Epithelial cell of prostate (primary cell): ENCODE data around the gene PCDH15.
A peak's percentile ranks its signal among the peaks of the same experiment; 100 is the strongest.

Experiments used
- DNase-seq: peaks from one replicate; pipeline ENCODE4 v3.0.0-alpha.2; 2011; ENCODE audit warnings: low read depth, low spot score
- H3K27ac ChIP-seq: fragments of 450-650 bp; 2 replicates; pipeline ENCODE4 v1.5.1; 2017; ENCODE audit warnings: mild to moderate bottlenecking

PCDH15 gene

DNA sequence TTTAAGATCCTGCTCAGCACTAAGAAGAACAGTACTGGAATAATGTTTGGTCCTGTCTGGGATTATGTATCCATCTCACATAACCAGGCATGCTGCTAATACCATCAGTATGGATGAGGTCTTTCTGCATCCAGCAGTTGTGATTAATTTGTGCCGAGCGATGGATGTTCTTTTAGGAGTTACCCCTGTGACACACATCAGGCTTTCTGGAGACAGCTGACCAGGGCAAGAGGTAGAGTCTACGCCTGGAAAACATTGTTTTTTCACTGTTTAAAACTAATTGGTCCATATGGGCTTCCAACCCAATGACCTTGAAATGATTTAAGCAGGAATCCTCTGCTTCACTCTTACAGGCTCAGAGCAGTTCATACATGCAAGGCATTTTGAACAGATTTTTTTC, 603.0 kb downstream of the PCDH15 start:
- H3K27ac ChIP-seq = no peak overlapping the region
- DNase-seq = no peak

DNA sequence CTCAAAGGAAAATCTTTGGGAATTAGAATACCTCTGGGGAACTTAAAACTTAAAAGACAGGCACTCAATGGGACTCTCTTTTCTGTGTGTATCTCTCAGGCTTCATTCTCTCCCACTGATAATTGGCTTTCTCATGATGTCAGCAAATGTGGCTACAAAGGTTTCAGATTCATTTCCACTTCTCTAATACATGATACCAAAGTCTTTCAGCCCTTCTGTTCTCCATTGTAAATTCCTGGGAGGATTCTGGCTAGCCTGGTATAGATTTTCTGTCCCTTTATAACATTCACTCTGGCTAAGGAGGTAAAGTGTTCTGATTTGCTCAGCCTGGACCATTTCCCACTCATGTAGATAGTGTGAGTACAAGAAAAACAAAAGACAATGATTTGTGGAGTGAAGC, 606.2 kb downstream of the PCDH15 start:
- no peak for DNase-seq
- H3K27ac ChIP-seq = no peak overlapping the region

DNA sequence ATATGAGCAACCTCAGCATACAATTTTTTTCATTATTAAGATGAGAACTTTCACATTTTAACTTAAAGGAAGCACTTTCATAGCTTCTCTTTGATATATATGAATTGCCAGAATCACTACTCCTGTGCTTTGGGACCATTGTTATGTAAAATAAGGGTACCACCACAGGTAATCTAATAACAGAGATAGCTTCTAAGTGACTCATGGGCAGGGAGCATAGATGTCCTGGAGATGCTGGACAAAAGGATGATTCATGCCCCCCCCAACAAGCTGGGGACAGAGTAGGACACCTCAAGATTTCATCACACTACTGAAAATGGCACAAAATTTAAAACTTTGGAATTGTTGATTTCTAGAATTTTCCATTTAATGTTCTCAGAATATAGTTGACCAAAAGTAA, 641.1 kb downstream of the PCDH15 start:
- no peak overlapping the region for H3K27ac ChIP-seq
- no peak for DNase-seq

DNA sequence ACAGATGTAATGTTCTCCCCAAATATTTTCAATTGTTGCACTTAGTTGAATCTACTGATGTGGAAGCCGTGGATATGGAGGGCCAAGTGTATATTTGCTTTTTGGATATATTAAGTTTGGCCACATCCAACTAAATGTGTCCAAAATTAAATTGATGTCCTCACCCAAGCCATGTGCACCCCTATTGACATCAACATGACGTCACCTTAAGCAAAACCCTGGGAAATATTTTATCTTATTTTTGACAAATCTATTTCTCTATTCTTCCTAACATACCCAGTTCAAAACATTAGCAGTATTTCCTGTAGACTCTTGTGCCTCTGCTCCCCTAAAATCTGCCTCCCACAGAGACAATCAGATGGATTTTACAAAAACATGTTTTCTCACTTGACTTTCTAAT, 652.5 kb downstream of the PCDH15 start:
- H3K27ac ChIP-seq = no peak overlapping the region
- DNase-seq = no peak

DNA sequence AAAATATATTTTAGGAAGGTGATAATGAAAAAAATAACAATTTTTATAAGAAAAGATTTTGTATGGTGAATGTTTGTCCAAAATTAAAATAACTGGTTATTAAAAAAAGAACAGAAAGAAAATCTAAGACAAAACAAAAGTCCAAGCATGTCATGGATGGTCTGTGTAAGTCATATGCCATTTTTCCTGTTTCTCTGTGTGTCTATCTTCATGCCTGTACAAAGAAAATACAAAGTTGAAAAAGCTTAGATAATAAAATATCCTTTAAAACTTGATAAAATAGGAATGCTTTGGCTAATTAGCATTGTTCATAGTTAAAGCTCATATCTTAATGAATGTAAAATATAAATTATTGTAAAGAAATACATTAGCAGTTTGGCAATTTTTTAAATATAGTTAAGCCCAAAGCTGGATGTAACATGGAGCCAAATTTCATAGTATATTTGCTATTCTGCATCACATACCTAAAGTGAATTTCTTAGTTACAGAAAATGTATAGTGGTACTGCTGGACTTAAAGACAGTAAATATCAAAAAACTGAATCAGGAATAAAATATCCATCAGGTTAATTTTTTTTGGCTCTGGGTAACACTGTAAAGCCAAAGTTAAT, 661.1 kb downstream of the PCDH15 start:
- no peak overlapping the region for H3K27ac ChIP-seq
- no peak for DNase-seq

DNA sequence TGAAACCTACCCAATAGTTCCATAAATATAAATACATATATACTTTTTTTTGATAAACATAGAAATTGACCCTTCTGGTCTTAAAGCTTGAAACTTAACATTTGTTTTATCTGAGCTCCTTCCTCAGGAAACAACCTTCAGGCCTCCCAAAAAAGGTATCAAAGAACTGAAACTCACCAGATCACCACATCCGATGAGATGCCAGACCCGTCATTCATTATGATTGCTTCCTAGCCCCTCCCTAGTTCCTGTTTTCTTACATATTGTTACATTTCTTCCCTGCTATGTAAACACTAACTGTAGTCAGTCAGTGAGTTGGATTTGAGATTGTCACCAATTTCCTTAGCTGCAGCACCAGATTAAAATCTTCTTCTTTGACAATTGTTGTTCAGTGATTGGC, 663.6 kb downstream of the PCDH15 start:
- DNase-seq = no peak

DNA sequence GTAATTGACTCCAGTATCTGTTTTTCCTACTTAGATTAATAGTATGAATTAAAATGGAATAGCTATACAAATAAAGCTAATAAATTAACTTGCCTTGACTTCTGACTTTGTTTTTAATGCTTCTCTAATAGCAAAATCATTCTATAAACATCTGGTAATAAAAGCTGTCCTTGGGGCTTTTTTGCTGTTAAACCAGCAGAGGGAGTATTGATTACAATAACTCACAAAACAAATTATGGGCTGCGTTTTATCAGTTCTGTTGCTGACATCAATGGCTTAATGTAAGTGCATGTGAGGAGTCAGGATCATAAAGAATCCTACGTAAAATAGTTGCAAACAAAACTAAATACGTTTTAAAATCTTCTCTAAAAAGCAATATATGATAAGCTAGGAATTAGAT, 667.8 kb downstream of the PCDH15 start:
- DNase-seq = no peak
- no peak overlapping the region for H3K27ac ChIP-seq

More for the DNA sequence above, 663.6 kb downstream of the PCDH15 start:
- no peak overlapping the region for H3K27ac ChIP-seq

DNA sequence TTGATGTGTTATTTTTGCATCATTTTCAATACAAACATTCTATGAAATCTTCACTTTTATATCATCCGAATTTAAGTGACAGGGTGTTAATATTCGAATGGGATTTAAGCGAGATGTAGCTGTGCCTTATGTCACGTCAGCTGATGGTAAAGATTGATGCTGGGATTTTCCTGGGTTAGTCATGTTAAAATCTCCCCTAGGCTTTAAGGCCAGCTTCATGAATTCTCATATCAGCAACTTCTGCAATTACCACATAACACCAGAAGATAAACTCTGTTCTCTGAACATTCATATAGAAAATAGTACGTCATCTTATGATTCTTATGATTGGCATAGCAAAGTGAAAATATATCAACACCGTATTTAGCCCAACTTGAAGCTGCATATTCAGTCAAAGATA, 669.2 kb downstream of the PCDH15 start:
- H3K27ac ChIP-seq = no peak overlapping the region
- no peak for DNase-seq

DNA sequence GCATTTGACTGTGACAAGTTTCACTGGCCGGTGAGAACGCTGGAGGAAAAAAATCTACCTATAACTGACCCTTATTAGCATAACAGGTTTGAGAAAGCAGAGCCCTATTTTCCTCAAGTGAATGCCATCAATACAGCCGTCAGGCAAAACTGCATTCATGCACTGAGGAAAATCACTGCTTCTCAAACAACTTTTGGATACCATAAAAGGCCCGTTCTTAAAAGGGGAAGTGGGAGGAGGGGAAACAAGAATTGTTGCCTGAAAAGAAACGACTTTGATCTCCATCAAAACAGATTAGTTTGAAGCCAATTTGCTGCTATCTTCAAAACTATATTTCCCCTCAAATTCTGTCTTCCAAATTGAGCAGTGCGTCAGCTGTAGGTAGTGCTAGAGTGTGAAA, 670.6 kb downstream of the PCDH15 start:
- DNase-seq = no peak

DNA sequence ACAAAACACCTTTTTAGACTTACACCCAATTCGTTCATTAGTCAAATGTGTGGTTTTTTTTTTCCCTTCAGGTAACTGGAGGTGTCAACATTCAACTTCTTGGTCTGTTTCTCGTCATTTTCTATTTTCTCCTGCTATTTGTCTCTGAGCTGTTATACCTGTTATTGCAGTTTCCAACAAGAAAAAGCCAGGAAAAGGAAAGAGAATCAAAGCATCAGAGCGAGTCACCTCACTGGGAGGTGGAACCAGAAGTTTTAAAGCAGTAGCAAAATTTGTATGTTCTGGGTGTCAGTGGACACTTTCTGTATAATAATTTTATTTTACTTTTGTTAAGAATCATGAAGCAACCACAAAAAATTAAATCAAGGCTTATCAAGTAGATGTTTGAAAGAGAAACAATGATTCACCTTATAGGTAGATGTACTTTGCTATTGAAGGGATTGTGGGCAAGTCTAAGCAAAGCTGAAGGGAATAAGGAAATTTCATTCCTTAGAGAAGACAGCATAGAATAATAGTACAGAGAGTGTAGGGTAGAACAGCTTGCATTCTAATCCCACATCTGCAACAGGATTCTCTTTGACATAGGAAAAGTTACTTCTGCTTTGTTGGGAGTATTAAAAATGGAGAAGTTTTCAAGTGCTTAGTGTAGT, 675.8 kb downstream of the PCDH15 start:
- peak overlapping the region; percentile 45 for H3K27ac ChIP-seq
- no peak for DNase-seq

More for the DNA sequence above, 670.6 kb downstream of the PCDH15 start:
- H3K27ac ChIP-seq = no peak overlapping the region

DNA sequence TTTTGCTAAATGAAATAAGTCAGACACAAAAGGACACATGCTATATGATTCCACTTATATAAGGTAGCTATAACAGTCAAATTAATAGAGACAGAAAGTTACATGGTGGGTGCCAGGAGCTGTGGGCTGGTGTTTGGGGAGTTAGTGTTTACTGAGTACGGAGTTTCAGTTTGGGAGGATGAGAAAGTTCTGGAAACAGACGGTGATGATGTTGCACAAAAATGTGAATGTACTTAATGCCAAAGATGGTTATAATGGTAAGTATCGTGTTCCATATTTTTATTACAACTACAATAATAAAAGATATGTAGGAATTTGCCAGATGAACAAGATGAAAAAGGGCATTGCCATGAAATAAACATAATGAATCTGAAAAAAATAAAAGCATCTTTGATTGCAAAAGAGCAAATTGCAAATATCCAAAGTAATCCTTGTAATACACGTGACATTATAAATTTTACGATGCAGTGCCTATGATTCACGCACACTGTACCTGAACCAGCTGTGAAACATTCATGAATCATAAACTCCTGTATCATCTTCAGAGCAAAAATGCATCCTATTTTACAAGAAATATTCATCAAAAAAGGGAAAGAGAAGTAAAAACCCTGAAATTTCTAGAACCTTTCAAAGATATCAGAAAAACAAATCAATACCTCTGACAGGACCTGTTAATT, 676.7 kb downstream of the PCDH15 start:
- peak overlapping the region; percentile 45 for H3K27ac ChIP-seq
- peak; percentile 29 for DNase-seq

DNA sequence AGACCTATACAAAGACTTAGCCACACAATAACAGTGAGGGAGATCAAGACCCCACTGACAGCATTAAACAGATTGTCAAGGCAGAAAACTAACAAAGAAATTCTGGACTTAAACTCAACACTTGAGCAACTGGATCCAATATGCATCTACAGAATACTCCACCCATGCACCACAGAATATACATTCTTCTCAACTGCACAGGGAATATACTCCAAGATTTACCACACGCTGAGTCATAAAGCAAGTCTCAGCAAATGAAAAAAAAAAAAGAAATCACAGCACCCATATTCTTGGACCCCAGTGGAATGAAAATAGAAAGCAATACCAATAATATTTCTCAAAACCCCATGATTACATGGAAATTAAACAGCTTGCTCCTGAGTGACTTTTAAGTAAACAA, 680.2 kb downstream of the PCDH15 start:
- no peak overlapping the region for H3K27ac ChIP-seq
- DNase-seq = no peak

DNA sequence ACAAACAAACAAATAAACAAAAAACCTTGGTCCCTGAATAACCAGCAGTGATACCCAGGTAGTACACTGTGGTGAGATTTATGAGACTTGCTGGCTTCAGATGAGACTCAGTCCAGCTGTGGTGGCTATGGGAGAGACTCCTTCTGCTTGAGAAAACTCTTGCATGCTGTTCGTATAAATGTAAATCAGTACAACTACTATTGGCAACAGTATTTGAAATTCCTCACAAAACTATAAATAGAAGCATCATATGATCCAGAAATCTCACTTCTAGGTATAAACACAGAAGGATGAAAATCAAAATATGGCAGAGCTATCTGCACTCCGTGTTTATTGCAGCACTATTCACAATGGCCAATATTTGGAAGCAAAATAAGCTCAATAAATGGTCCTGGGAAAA, 692.1 kb downstream of the PCDH15 start:
- no peak for DNase-seq
- no peak overlapping the region for H3K27ac ChIP-seq

DNA sequence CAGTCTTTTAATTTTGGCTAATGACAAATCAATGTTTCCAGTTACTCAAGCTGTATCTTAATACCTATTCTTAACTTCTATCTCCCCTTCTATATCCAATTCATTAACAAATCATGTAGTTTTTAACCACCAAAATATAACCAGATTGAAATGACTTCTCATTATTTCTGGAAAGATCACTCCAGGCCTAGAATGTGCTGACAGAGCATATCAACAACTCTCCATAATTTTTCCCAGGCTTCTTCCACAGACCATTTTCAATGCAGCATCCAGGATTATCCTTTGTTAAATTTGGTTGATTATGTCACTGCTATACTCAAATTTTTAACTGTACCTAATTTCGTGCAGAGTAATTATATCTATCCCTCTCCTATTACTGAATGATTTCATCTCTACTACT, 704.1 kb downstream of the PCDH15 start:
- DNase-seq = no peak
- H3K27ac ChIP-seq = no peak overlapping the region

DNA sequence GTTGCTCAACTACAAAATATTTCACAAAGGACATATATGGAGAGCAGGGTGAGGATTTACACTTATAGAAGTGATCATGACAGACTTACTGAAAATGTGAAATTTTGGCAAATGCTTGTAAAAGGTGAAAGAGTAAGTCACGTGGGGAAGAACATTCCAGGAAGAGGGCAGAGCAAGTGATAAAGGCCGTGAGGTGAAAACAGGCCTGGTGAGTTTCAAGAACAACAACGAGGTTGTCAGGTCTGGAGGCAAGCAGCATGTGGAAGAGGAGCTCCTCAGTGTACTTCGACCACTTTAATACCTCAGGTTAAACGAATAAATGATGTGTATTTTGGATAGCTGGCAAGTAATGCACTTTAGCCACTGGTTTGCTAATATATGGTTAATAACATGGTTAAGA, 706.7 kb downstream of the PCDH15 start:
- DNase-seq = no peak
- H3K27ac ChIP-seq = no peak overlapping the region

DNA sequence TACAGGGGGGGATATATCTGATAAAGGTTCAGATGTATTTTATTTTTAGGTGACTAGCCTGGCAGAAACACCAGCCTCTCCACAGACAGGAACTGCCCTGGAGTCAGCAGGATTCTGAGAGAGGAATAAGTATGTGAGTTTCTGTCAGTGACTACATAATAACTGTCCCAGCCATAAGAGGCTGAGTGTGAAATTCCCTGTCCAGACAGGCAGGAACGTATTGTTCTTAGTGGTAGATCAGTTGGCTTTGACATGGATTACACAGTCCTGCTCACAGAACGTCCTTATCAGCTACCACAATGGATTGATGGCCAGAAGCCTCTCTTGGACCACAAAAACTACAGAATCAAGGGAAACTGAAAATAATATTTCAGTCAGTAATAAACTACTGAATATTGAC, 709.8 kb downstream of the PCDH15 start:
- no peak for DNase-seq
- no peak overlapping the region for H3K27ac ChIP-seq

DNA sequence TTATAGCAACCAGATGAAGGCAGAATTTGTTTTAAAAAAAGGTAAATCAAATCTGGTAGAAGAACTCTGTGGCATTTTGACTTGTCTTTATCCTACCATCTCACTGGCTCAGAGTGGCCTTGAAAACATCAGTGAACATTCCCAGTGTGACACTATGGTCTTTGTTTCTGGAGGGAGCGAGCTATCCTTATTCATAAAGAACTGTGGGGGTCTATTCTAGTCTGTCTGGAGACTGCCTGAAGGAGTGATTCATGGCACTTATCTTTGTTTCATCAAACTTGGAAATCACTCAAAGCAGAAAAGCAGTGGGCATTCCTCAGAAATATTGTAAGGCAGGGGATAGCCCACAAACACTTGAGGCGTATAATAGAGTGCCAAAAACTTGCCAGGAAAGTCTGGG, 719.1 kb downstream of the PCDH15 start:
- no peak overlapping the region for H3K27ac ChIP-seq
- no peak for DNase-seq

DNA sequence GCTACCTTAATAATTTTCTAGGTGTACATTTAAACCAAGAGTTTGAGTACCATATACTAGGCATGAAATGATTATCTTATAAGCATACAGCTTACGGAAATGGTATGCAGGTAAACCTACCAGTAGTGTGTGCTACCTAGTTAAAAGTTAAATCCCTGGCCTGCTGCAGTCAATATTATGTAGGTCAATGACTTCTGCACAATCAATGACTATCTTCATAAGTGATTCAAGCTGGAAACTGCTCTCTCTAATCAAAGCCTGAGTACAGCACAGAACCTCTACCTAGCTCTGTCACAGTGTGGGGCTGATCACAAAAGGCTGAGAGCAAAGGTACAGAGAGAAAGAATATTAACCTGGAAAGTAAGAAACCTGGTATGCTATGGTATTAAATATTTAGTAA, 733.7 kb downstream of the PCDH15 start:
- DNase-seq = no peak
- no peak overlapping the region for H3K27ac ChIP-seq

DNA sequence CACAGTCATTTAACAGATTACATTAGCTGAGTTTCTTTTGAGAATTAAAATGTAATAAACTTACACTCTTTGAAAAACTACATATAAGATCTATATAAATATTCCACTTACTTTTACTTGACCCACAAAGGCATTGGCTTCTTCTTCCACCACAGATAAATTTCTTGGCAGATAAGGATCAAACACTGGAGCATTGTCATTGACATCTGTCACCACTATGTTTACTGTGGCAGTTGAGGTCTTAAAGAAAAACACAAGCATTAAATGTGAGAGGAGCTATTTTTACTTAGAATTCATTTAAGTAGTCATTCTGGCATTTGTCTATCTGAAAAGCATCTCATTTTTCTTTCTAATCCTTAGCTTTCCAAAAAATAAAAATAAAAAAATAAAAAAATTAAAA, 734.4 kb downstream of the PCDH15 start:
- DNase-seq = no peak
- H3K27ac ChIP-seq = no peak overlapping the region

DNA sequence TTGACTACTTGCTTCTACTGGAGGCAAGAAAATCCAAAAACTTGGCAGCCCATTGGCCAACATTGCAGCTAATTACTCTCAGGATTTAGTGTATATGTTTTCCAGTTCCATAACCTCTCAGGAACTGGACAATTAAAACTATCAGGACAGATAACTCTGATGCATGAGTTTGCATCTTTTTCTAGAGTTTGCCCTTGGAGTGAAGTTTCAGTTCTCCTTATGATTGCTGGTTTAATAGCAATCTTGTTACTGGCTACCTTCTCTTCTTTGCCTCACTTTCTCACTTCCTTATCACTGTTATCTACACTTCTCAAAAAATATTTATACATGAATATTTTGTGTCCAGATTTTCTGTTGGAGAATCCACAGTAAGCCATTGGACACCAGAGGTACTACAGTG, 735.9 kb downstream of the PCDH15 start:
- H3K27ac ChIP-seq = no peak overlapping the region
- no peak for DNase-seq

DNA sequence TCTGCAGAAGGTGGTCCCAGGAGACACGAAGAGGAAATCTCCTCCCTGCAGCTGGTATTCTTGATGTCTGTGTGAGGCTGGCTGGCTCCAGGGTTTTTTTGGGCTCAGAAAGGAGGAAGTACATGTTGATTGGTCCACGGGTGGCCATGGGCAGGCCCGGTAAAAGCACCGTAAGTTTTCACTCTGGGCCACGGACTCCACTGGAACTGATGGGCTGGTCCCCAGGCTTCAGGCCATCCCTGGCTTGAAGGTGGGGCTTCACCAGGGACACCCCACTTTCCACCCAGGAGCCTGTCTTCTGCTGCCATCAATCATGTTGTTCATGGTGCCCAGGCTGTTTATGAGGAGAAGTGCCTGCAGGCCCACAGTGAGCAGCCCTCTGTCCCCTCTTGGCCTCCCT, 736.8 kb downstream of the PCDH15 start:
- no peak for DNase-seq
- H3K27ac ChIP-seq = no peak overlapping the region

DNA sequence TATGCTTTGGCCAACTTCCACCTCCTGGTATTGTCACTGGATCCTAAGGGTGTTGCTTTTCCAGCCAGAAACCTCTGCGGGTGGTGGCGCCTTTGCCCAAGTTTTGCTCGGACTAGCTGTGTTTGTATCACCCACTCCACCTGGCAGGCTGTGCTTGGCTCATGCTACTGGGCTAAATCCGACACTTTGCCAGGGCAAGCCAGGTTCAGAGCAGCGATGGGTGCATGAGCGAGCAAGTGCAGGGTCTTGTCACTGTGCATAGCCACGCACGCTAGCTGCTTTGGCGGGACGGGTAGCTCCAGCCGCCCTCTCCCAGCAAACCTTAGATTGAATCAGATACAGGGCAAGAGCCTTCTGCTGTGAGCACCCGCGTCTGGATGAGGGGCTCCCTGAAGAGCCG, 737.5 kb downstream of the PCDH15 start:
- DNase-seq = no peak
- no peak overlapping the region for H3K27ac ChIP-seq
